IMR-90 (cell line): ENCODE results near the gene TMCC1. TPM values are rescaled to one million over a fixed set of nuclear protein-coding genes. Genes with fewer than 3 reads are reported as not detected.

Experiments used
- ATAC-seq: fragments of 200-7000 bp; cut with Tn5 transposase; 2 replicates; pipeline ENCODE4 v1.9.1; 2020; ENCODE audit warnings: low read depth, mild to moderate bottlenecking, moderate library complexity
- BruUV-seq: library from RNA; stranded (reverse); fragments of 400-500 nt; replicated peaks from 2 replicates; lab custom pipeline; 2021; lab: Mats Ljungman, UMichigan
- CTCF ChIA-PET: fragments of 300-600 bp; formaldehyde crosslinking; extraction: SDS; loops from one replicate; lab custom pipeline; 2021; ENCODE audit warnings: antibody characterized with exemption; lab: Yijun Ruan, JAX
- POLR2A ChIA-PET: fragments of 300-600 bp; sonication (Branson Sonifier 250); formaldehyde crosslinking; loops from one replicate; lab custom pipeline; 2022; ENCODE audit warnings: antibody characterized with exemption; ENCODE audit not compliant: unreplicated experiment; lab: Charles Lee
- DNase-seq: peaks from one replicate; pipeline ENCODE4 v3.0.0; 2013
- H2AFZ ChIP-seq: replicated peaks from 2 replicates; pipeline ENCODE3; 2013; ENCODE audit warnings: low read length, mild to moderate bottlenecking; ENCODE audit not compliant: poor library complexity
- H2AK5ac ChIP-seq: 2 replicates; pipeline ENCODE4 v1.6.1; 2013; ENCODE audit warnings: low read depth, low read length, inconsistent platforms
- H2AK9ac ChIP-seq: replicated peaks from 2 replicates; pipeline ENCODE3; 2013; ENCODE audit warnings: mild to moderate bottlenecking, low read depth, low read length, moderate library complexity; ENCODE audit not compliant: poor library complexity
- H2BK120ac ChIP-seq: 2 replicates; pipeline ENCODE4 v1.6.1; 2013; ENCODE audit warnings: low read depth, low read length, inconsistent platforms
- H2BK15ac ChIP-seq: 3 replicates; pipeline ENCODE4 v1.6.1; 2013; ENCODE audit warnings: low read depth, low read length, inconsistent platforms
- H2BK20ac ChIP-seq: 2 replicates; pipeline ENCODE4 v1.6.1; 2013; ENCODE audit warnings: low read depth, mild to moderate bottlenecking, inconsistent platforms, low read length, moderate library complexity
- H2BK5ac ChIP-seq: 2 replicates; pipeline ENCODE4 v1.6.1; 2013; ENCODE audit warnings: mild to moderate bottlenecking, low read depth, low read length, inconsistent platforms; ENCODE audit not compliant: poor library complexity, severe bottlenecking
- H3K14ac ChIP-seq: replicated peaks from 2 replicates; pipeline ENCODE4 v1.6.1; 2013; ENCODE audit warnings: low read depth, low read length, inconsistent platforms
- H3K18ac ChIP-seq: 2 replicates; pipeline ENCODE4 v1.6.1; 2013; ENCODE audit warnings: low read depth, low read length, control low read depth
- H3K23ac ChIP-seq: 2 replicates; pipeline ENCODE4 v1.6.1; 2013; ENCODE audit warnings: low read depth, low read length, inconsistent platforms
- H3K27ac ChIP-seq: 2 replicates; pipeline ENCODE4 v1.5.1; 2013; ENCODE audit warnings: mild to moderate bottlenecking, control low read depth, low read length; ENCODE audit not compliant: insufficient read depth
- H3K27me3 ChIP-seq: 2 replicates; pipeline ENCODE4 v1.6.1; 2013; ENCODE audit warnings: low read length; ENCODE audit not compliant: control insufficient read depth, insufficient read depth
- H3K36me3 ChIP-seq: 2 replicates; pipeline ENCODE4 v1.6.1; 2013; ENCODE audit warnings: low read length, mixed read lengths; ENCODE audit not compliant: control insufficient read depth, insufficient read depth
- H3K4ac ChIP-seq: 2 replicates; pipeline ENCODE4 v1.6.1; 2013; ENCODE audit warnings: low read depth, low read length, inconsistent platforms
- H3K4me1 ChIP-seq: 2 replicates; pipeline ENCODE4 v1.6.1; 2013; ENCODE audit warnings: low read length, mixed read lengths; ENCODE audit not compliant: control insufficient read depth, insufficient read depth
- H3K4me2 ChIP-seq: 2 replicates; pipeline ENCODE4 v1.6.1; 2013; ENCODE audit warnings: low read depth, mild to moderate bottlenecking, control low read depth, low read length, moderate library complexity
- H3K4me3 ChIP-seq: 2 replicates; pipeline ENCODE4 v1.5.1; 2013; ENCODE audit warnings: low read depth, mild to moderate bottlenecking, control low read depth, low read length, moderate library complexity; ENCODE audit not compliant: insufficient read depth
- H3K56ac ChIP-seq: 2 replicates; pipeline ENCODE4 v1.6.1; 2013; ENCODE audit warnings: low read length, inconsistent platforms; ENCODE audit not compliant: insufficient read depth; ENCODE audit errors: extremely low read depth
- H3K79me1 ChIP-seq, 2 experiments: 2 replicates each; pipeline ENCODE4 v1.6.1; 2013; ENCODE audit warnings: low read length in 2 of 2, inconsistent platforms in 1 of 2, low read depth in 1 of 2
- H3K9ac ChIP-seq: 2 replicates; pipeline ENCODE4 v1.6.1; 2013; ENCODE audit warnings: low read depth, low read length, control low read depth
- H3K9me1 ChIP-seq: 2 replicates; pipeline ENCODE4 v1.6.1; 2013; ENCODE audit warnings: low read length, inconsistent platforms; ENCODE audit not compliant: insufficient read depth
- H3K9me3 ChIP-seq: 2 replicates; pipeline ENCODE4 v1.6.1; 2013; ENCODE audit warnings: low read length; ENCODE audit not compliant: control insufficient read depth, insufficient read depth
- H4K20me1 ChIP-seq: 2 replicates; pipeline ENCODE4 v1.6.1; 2013; ENCODE audit warnings: low read length, inconsistent platforms; ENCODE audit not compliant: insufficient read depth
- H4K5ac ChIP-seq: 2 replicates; pipeline ENCODE4 v1.6.1; 2013; ENCODE audit warnings: mild to moderate bottlenecking, low read depth, low read length, control low read depth
- H4K8ac ChIP-seq, 2 experiments: 2 replicates each; pipeline ENCODE4 v1.6.1; 2013; ENCODE audit warnings: low read depth in 2 of 2, low read length in 2 of 2, control low read depth in 1 of 2, inconsistent platforms in 1 of 2
- H4K91ac ChIP-seq: 2 replicates; pipeline ENCODE4 v1.6.1; 2013; ENCODE audit warnings: low read depth, low read length, inconsistent platforms; ENCODE audit not compliant: insufficient read depth
- BHLHE40 ChIP-seq: fragments of 150-350 bp; IDR thresholded peaks from 2 replicates; pipeline ENCODE4 v1.6.1; 2016; ENCODE audit warnings: mild to moderate bottlenecking, low read depth, low read length
- CEBPB ChIP-seq: IDR thresholded peaks from 2 replicates; pipeline ENCODE4 v1.6.1; 2012; ENCODE audit warnings: low read depth, low read length, improper control_type of control experiment
- CHD1 ChIP-seq: IDR thresholded peaks from 2 replicates; pipeline ENCODE4 v1.6.1; 2012; ENCODE audit warnings: low read depth, low read length, improper control_type of control experiment
- CTCF ChIP-seq: conservative IDR thresholded peaks from 2 replicates; pipeline ENCODE4 v1.5.1; 2012; ENCODE audit warnings: mild to moderate bottlenecking, low read depth, low read length, improper control_type of control experiment
- ELK1 ChIP-seq: fragments of 150-350 bp; IDR thresholded peaks from 2 replicates; pipeline ENCODE4 v1.6.1; 2016; ENCODE audit warnings: low read depth, mild to moderate bottlenecking, low read length, moderate library complexity, borderline replicate concordance
- FOS ChIP-seq: fragments of 150-350 bp; IDR thresholded peaks from 2 replicates; pipeline ENCODE4 v1.6.1; 2016; ENCODE audit warnings: low read depth, low read length
- MAFK ChIP-seq: IDR thresholded peaks from 2 replicates; pipeline ENCODE4 v1.6.1; 2012; ENCODE audit warnings: low read depth, low read length, improper control_type of control experiment
- MAZ ChIP-seq: IDR thresholded peaks from 2 replicates; pipeline ENCODE4 v1.6.1; 2012; ENCODE audit warnings: low read depth, mild to moderate bottlenecking, low read length, improper control_type of control experiment, moderate library complexity, borderline replicate concordance
- MXI1 ChIP-seq: IDR thresholded peaks from 2 replicates; pipeline ENCODE4 v1.6.1; 2012; ENCODE audit warnings: low read depth, mild to moderate bottlenecking, low read length, moderate library complexity, borderline replicate concordance
- NFE2L2 ChIP-seq: fragments of 150-350 bp; IDR thresholded peaks from 2 replicates; pipeline ENCODE4 v1.6.1; 2016; ENCODE audit warnings: low read depth, mild to moderate bottlenecking, low read length
- POLR2A ChIP-seq: IDR thresholded peaks from 2 replicates; pipeline ENCODE4 v1.6.1; 2012; ENCODE audit warnings: mild to moderate bottlenecking, low read depth, low read length
- RAD21 ChIP-seq: IDR thresholded peaks from 2 replicates; pipeline ENCODE4 v1.6.1; 2012; ENCODE audit warnings: low read length, improper control_type of control experiment
- RCOR1 ChIP-seq: IDR thresholded peaks from 2 replicates; pipeline ENCODE4 v1.6.1; 2012; ENCODE audit warnings: mild to moderate bottlenecking, low read length, improper control_type of control experiment; ENCODE audit not compliant: insufficient replicate concordance
- RFX5 ChIP-seq: IDR thresholded peaks from 2 replicates; pipeline ENCODE4 v1.8.0; 2012; ENCODE audit warnings: low read depth, mild to moderate bottlenecking, low read length, moderate library complexity
- SMC3 ChIP-seq: fragments of 150-350 bp; IDR thresholded peaks from 2 replicates; pipeline ENCODE4 v1.6.1; 2016; ENCODE audit warnings: low read depth, mild to moderate bottlenecking, antibody characterized with exemption, low read length, moderate library complexity
- USF2 ChIP-seq: fragments of 150-350 bp; IDR thresholded peaks from 2 replicates; pipeline ENCODE4 v1.6.1; 2017; ENCODE audit warnings: mild to moderate bottlenecking, antibody characterized with exemption, low read length, low read depth
- WGBS, 2 experiments: methylation state at CpG; one replicate each; pipeline versions ENCODE4 v1.1.5 to v1.1.7; 2013; ENCODE audit warnings: missing lambda C conversion rate in 2 of 2; ENCODE audit not compliant: insufficient read length in 1 of 2; ENCODE audit errors: extremely low coverage in 2 of 2; 5-methylcytosine and 5-hydroxymethylcytosine counted together
- dilution Hi-C: fragments of 300-500 bp; cut with HindIII; formaldehyde crosslinking; loops from one replicate; pipeline ENCODE4 v1.14.3; 2018; ENCODE audit warnings: low sequenced_read_pairs; ENCODE audit not compliant: unreplicated experiment
- in situ Hi-C: fragments of 300-500 bp; cut with MboI; formaldehyde crosslinking; loops from 3 replicates; pipeline ENCODE4 v1.14.3; 2019; ENCODE audit warnings: low sequenced_read_pairs, inconsistent platforms, mixed read lengths
- intact Hi-C: fragments of 100-400 bp; cut with micrococcal nuclease; formaldehyde crosslinking; loops from 2 replicates; pipeline ENCODE4 v1.10.0; 2022
- polyA plus RNA-seq, 3 experiments: library from polyadenylated mRNA; depleted of rRNA; stranded (reverse); fragments of >200 nt; gene quantifications; 2 replicates each; pipeline ENCODE4 v1.2.3, GENCODE V29; 2012; ENCODE audit warnings: low replicate concordance in 1 of 3
- total RNA-seq: library from RNA; depleted of rRNA; stranded (reverse); fragments of >200 nt; gene quantifications from 2 replicates; pipeline ENCODE4 v1.2.3, GENCODE V29; 2012

Gene TMCC1
- total and polyA plus RNA-seq, 2 of the 4 experiments (the other 2 are of a cell fraction) = 5.0 to 7.3 TPM

GRCh38 chr3:129766135-129766534 is 127.4 kb downstream of the TMCC1 start:
- POLR2A ChIA-PET = no interaction called here
- Histone ChIP-seq H3K4me1 (no peaks in the 10 kb centered on the region), H3K9ac (no peak overlapping the region), H4K8ac (no peak overlapping the region), H3K9me1 (no peaks in the 10 kb centered on the region; the same call in 1 of the 2 replicates), H3K14ac (no peak overlapping the region), H2AK5ac (no peak overlapping the region), H3K56ac (no peak overlapping the region), H2BK120ac (no peak overlapping the region), H4K20me1 (no peaks in the 10 kb centered on the region; the same call in 1 of the 2 replicates), H3K4ac (no peak overlapping the region), H2BK20ac (no peak overlapping the region), H3K4me3 (no peak overlapping the region), H2AK9ac (no peak overlapping the region), H3K36me3 (0 out of 2 replicates have a peak, but pooled peaks cover 2% of the 10 kb centered on the region), H4K91ac (no peak overlapping the region), H3K23ac (no peak overlapping the region), H3K27me3 (no peaks in the 10 kb centered on the region), H3K4me2 (no peak overlapping the region), H2AFZ (no peak overlapping the region), H3K18ac (no peak overlapping the region), H3K9me3 (no peaks in the 10 kb centered on the region), H2BK5ac (no peak overlapping the region), H4K5ac (no peak overlapping the region), H2BK15ac (no peak overlapping the region), H3K79me1 (no peaks in the 10 kb centered on the region; a peak in 2 of 4 replicates), H3K27ac (no peak overlapping the region)
- intact Hi-C loops = no loop called here
- in situ Hi-C loops = no loop called here
- no CpG with 5 or more reads among the region's 2 CpGs for WGBS, 2 experiments
- DNase-seq (no peak), ATAC-seq (no peak)
- TF ChIP-seq RCOR1 = no peak
- no peak for TF ChIP-seq RFX5
- no peak for TF ChIP-seq MAZ
- TF ChIP-seq USF2 = no peak
- no peak for TF ChIP-seq MAFK
- TF ChIP-seq ELK1 = no peak
- no peak for TF ChIP-seq RAD21
- no peak for TF ChIP-seq MXI1
- no peak for TF ChIP-seq CHD1
- TF ChIP-seq SMC3 = no peak
- no peak for TF ChIP-seq NFE2L2
- no peak for TF ChIP-seq CTCF
- no peak for TF ChIP-seq CEBPB
- TF ChIP-seq FOS = no peak
- no peak for TF ChIP-seq BHLHE40
- TF ChIP-seq POLR2A = no peak
- CTCF ChIA-PET = interaction anchor here (0.5 kb wide), 1 partner anchor 44 kb away, joined by 4 read pairs; no protein-coding TSS in a partner anchor
- BruUV-seq = no TSS peak
- dilution Hi-C loops = no loop called here
